A549 (cell line): ENCODE data around the gene CFAP100. TPM values are rescaled to one million over a fixed set of nuclear protein-coding genes. Genes with fewer than 3 reads are reported as not detected.

Experiments used
- ATAC-seq, 2 experiments: fragments of 200-7000 bp in 1 of 2; fragments of >200 bp in 1 of 2; cut with Nextera tagmentation in 1 of 2; cut with Tn5 transposase in 1 of 2; 3 replicates each; pipeline versions ENCODE4 v1.8.0 to v1.9.1; 2018 to 2020; ENCODE audit warnings: mild to moderate bottlenecking in 1 of 2, moderate library complexity in 1 of 2
- CTCF ChIA-PET: fragments of 300-600 bp; sonication (Branson Sonifier 250); formaldehyde crosslinking; extraction: SDS; loops from one replicate; lab custom pipeline; 2021; ENCODE audit warnings: antibody characterized with exemption, inconsistent platforms; lab: Yijun Ruan, JAX
- POLR2A ChIA-PET: fragments of 350-600 bp; formaldehyde crosslinking; extraction: SDS; loops from one replicate; lab custom pipeline; 2021; ENCODE audit warnings: antibody characterized with exemption, inconsistent platforms; lab: Yijun Ruan, JAX
- DNase-seq, 2 experiments: peaks; one replicate each; pipeline versions ENCODE4 v3.0.0 to v3.0.0-alpha.2; 2011 to 2016; ENCODE audit warnings: low read depth in 1 of 2, low spot score in 1 of 2
- FAIRE-seq: peaks from 2 replicates; lab custom pipeline; 2011; peaks lifted over from hg19 to GRCh38; lab: Jason Lieb, UNC
- H3K27ac ChIP-seq, 2 experiments: fragments of >200 bp; sonication (Bioruptor Twin); formaldehyde crosslinking; 3 replicates each; pipeline ENCODE4 v1.5.1; 2016 to 2017
- H3K4me1 ChIP-seq: fragments of >200 bp; sonication (Bioruptor Twin); formaldehyde crosslinking; 3 replicates; pipeline ENCODE4 v1.6.1; 2016
- H3K4me2 ChIP-seq: fragments of >200 bp; sonication (Bioruptor Twin); formaldehyde crosslinking; 3 replicates; pipeline ENCODE4 v1.6.1; 2016
- H3K4me3 ChIP-seq: fragments of >200 bp; sonication (Bioruptor Twin); formaldehyde crosslinking; 3 replicates; pipeline ENCODE4 v1.5.1; 2016
- H3K9me3 ChIP-seq: fragments of >200 bp; sonication (Bioruptor Twin); formaldehyde crosslinking; 3 replicates; pipeline ENCODE4 v1.6.1; 2016
- BHLHE40 ChIP-seq: IDR thresholded peaks from 2 replicates; pipeline ENCODE4 v1.6.1; 2012; ENCODE audit warnings: low read depth, low read length, inconsistent platforms
- CEBPB ChIP-seq, 2 experiments: fragments of >200 bp in 1 of 2; sonication (Bioruptor Twin) in 1 of 2; formaldehyde crosslinking in 1 of 2; IDR thresholded peaks; 2 replicates each; pipeline ENCODE4 v1.6.1; 2012 to 2016
- CHD2 ChIP-seq: fragments of 150-350 bp; IDR thresholded peaks from 2 replicates; pipeline ENCODE4 v1.6.1; 2014; ENCODE audit warnings: low read length; ENCODE audit not compliant: partially characterized antibody
- CHD4 ChIP-seq: fragments of 200-600 bp; sonication (generic); IDR thresholded peaks from 2 replicates; pipeline ENCODE4 v1.6.1; 2016; ENCODE audit warnings: antibody characterized with exemption, mild to moderate bottlenecking, borderline replicate concordance
- FOXS1 ChIP-seq: fragments of 250-450 bp; sonication (Bioruptor Pico); IDR thresholded peaks from 2 replicates; pipeline ENCODE4 v1.5.0; 2020; ENCODE audit warnings: mild to moderate bottlenecking, moderate library complexity
- GATA3 ChIP-seq: IDR thresholded peaks from 2 replicates; pipeline ENCODE4 v1.6.1; 2012; ENCODE audit warnings: borderline replicate concordance
- HEYL ChIP-seq: fragments of 250-450 bp; sonication (Bioruptor Pico); IDR thresholded peaks from 2 replicates; pipeline ENCODE4 v1.8.0; 2021; ENCODE audit warnings: mild to moderate bottlenecking, moderate library complexity
- HMGXB4 ChIP-seq: fragments of 250-450 bp; sonication (Bioruptor Pico); IDR thresholded peaks from 2 replicates; pipeline ENCODE4 v1.5.0; 2021; ENCODE audit warnings: mild to moderate bottlenecking, moderate library complexity, borderline replicate concordance
- HOXA7 ChIP-seq: fragments of 250-450 bp; sonication (Bioruptor Pico); IDR thresholded peaks from 2 replicates; pipeline ENCODE4 v1.5.0; 2020; ENCODE audit warnings: mild to moderate bottlenecking, moderate library complexity
- JUN ChIP-seq, 2 experiments: fragments of >200 bp; sonication (Bioruptor Twin); formaldehyde crosslinking; IDR thresholded peaks; 2 replicates in 1 of 2; 3 replicates in 1 of 2; pipeline ENCODE4 v1.6.1; 2016 to 2017
- ZNF302 ChIP-seq: fragments of 250-450 bp; sonication (Bioruptor Pico); IDR thresholded peaks from 2 replicates; pipeline ENCODE4 v1.9.0; 2021; ENCODE audit warnings: inconsistent platforms, mild to moderate bottlenecking, moderate library complexity
- ZSCAN20 ChIP-seq: fragments of 250-450 bp; sonication (Bioruptor Pico); IDR thresholded peaks from 2 replicates; pipeline ENCODE4 v1.8.0; 2022; ENCODE audit warnings: mild to moderate bottlenecking, moderate library complexity
- whole genome bisulfite sequencing: methylation state at CpG from one replicate; pipeline ENCODE4 v1.1.6; 2017; ENCODE audit errors: missing lambda C conversion rate; 5-methylcytosine and 5-hydroxymethylcytosine counted together
- polyA plus RNA-seq, 4 experiments: library from polyadenylated mRNA; depleted of rRNA in 3 of 4; stranded (reverse); fragments of >200 nt; fragmentation: RNase III in 1 of 4; extraction: RNeasy Plus Mini Kit Qiagen cat#74134 plus additional on column Dnase treatment in 1 of 4; gene quantifications; 2 replicates in 3 of 4; 3 replicates in 1 of 4; pipeline ENCODE4 v1.2.3, GENCODE V29; 2011 to 2017
- TF ChIP-seq, protein P1 (sequence below): fragments of >200 bp; sonication (Bioruptor Twin); formaldehyde crosslinking; IDR thresholded peaks from 2 replicates; pipeline ENCODE4 v1.6.1; 2016
- TF ChIP-seq, protein P2 (sequence below): fragments of 250-450 bp; sonication (Bioruptor Pico); IDR thresholded peaks from 2 replicates; pipeline ENCODE4 v1.5.0; 2020; ENCODE audit warnings: low read depth, mild to moderate bottlenecking, moderate library complexity
- TF ChIP-seq, protein P3 (sequence below): fragments of 450-650 bp; IDR thresholded peaks from 2 replicates; pipeline ENCODE4 v1.6.1; 2014; ENCODE audit warnings: antibody characterized with exemption

CFAP100 gene
- polyA plus RNA-seq, 2 of the 4 experiments (the other 2 are of a cell fraction) = not detected

DNA sequence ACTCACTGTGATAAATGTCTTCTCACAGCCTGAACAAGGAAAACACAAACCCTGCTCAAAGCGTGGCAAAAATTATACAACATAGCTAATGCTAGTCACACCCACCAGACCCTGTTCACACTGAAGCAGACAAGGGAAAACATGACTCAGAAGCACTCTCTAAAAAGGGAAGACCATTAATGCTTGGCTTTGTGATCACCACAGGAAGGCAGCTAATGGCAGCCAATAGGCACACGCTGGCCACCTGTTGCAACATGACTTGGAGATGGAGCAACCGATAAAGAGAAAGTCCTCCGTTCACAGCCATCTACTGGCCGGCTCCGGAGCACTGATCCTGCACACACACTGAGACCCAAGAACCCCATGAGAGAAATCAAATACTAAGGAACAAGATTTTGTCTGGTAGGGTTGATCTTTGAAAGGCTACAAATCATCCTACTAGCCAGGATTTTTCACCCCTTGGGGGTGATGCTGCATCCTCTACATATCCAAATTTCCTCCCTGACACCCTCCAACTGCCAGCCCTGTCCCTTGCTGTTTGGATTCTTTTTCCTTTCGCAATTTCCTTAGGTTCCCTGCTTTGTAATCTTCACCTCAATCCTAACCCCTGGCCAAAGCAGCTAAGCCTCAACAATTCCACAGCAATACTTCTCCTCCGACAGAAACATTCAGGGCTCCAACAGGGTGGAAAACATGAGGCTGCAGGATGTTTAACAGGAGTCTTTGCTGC, 77.7 kb downstream of the CFAP100 start:
- POLR2A ChIA-PET = no interaction called here
- CTCF ChIA-PET = interaction anchor here (0.7 to 0.8 kb wide), 2 partner anchors 26 to 35 kb away, joined by 3 read pairs; no protein-coding TSS in a partner anchor
- DNase-seq (peak; percentile 62 to 73), ATAC-seq (peak; percentile 47 to 66; a peak in 4 of 6 replicates)
- peak overlapping the region; percentile 95 for H3K4me2 ChIP-seq
- 51% methylated on average over 8 of the region's 8 CpGs for WGBS
- H3K4me3 ChIP-seq = peak overlapping the region; percentile 17
- H3K4me1 ChIP-seq = peaks cover 29% of the 10 kb centered on the region
- no peaks in the 10 kb centered on the region for H3K9me3 ChIP-seq
- peak overlapping the region; percentile 65 to 84 for H3K27ac ChIP-seq
- TF ChIP-seq GATA3 (peak; percentile 68), CEBPB (IDR thresholded peaks at IDR 0.05) (peak; percentile 83 to 86), JUN (IDR thresholded peaks at IDR 0.05) (peak in 1 of 2 experiments; percentile 32; a peak in 1 of 5 replicates)
- TF ChIP-seq, protein P1, sequence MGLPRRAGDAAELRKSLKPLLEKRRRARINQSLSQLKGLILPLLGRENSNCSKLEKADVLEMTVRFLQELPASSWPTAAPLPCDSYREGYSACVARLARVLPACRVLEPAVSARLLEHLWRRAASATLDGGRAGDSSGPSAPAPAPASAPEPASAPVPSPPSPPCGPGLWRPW = peak; percentile 28; the same call in 1 of the 2 replicates
- TF ChIP-seq, protein P2, sequence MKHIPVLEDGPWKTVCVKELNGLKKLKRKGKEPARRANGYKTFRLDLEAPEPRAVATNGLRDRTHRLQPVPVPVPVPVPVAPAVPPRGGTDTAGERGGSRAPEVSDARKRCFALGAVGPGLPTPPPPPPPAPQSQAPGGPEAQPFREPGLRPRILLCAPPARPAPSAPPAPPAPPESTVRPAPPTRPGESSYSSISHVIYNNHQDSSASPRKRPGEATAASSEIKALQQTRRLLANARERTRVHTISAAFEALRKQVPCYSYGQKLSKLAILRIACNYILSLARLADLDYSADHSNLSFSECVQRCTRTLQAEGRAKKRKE (CRISPR knock-in tag) = no peak
- TF ChIP-seq, all 56 proteins: peak for 4
- FAIRE-seq = no peak

DNA sequence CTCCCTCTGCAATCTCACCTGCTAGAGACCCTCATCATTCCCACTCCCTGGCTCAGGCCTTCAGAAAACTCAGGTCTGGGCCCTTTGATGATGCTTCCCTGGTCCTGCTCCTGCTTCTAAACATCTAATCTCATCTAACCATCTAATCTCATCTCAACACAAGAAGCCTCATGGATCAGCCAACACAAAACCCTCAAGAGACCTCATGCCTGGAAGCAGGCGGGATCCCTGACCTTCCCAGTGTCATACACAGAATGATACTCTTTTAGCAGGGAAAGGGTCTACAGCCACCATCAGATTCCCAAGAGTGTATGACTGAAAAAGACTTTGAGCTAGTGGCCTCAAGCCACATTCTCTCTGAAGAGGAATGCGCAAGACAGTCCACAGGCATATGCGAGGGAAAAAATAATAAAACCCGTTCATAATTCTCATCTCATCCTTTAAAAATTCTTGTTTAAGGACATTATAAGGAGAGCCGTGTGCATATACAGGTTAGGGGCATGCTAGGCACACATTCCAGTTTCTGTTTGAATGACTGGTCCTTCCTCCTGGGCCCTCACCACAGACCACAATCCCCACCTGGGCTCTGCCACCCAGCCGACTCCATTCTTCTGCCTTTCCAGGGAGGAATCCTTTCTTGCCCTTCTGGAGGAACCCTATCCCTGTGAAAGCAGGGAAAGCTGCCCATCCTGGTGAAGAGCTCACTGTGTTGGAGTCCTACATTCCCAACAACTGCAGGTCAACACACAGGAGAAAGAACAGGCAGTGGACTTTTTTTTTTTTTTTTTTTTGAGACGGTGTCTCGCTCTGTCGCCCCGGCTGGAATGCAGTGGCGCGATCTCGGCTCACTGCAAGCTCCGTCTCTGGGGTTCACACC, 78.8 kb downstream of the CFAP100 start:
- TF ChIP-seq FOXS1 (CRISPR knock-in tag) (no peak), BHLHE40 (no peak), ZNF302 (CRISPR knock-in tag) (no peak), HEYL (CRISPR knock-in tag) (no peak), HMGXB4 (CRISPR knock-in tag) (no peak), CHD4 (no peak), HOXA7 (CRISPR knock-in tag) (no peak), CHD2 (no peak), CEBPB (IDR thresholded peaks at IDR 0.05) (no peak), ZSCAN20 (no peak)
- TF ChIP-seq, protein P3, sequence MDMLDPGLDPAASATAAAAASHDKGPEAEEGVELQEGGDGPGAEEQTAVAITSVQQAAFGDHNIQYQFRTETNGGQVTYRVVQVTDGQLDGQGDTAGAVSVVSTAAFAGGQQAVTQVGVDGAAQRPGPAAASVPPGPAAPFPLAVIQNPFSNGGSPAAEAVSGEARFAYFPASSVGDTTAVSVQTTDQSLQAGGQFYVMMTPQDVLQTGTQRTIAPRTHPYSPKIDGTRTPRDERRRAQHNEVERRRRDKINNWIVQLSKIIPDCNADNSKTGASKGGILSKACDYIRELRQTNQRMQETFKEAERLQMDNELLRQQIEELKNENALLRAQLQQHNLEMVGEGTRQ = no peak
- TF ChIP-seq, protein P1 = no peak
- Histone ChIP-seq H3K4me1 (peaks cover 29% of the 10 kb centered on the region), H3K27ac (peak overlapping the region; percentile 65 to 84; a peak in 5 of 6 replicates), H3K9me3 (no peaks in the 10 kb centered on the region), H3K4me2 (peak overlapping the region; percentile 95), H3K4me3 (peak overlapping the region; percentile 90; the same call in 2 of the 3 replicates)
- FAIRE-seq = no peak
- ATAC-seq = no peak
- 90% methylated on average over 14 of the region's 14 CpGs for WGBS
- POLR2A ChIA-PET = no interaction called here
- DNase-seq = no peak
- CTCF ChIA-PET = interaction anchor here (1.6 to 1.7 kb wide), 2 partner anchors 12 to 20 kb away, joined by 4 read pairs; no protein-coding TSS in a partner anchor
